ENCODE measurements around the gene GRID2. TPM values are rescaled to one million over a fixed set of nuclear protein-coding genes. Genes with fewer than 3 reads are reported as not detected.

Gene GRID2
- total RNA-seq, 6 experiments from 2014 or later: not detected

- Histone ChIP-seq H3K27me3 (no peaks in the 10 kb centered on the region), H3K27ac (no peak overlapping the region), H3K9me3 (no peaks in the 10 kb centered on the region), H3K4me3 (no peak overlapping the region), H3K4me1 (peaks cover 0 to 6% (median 3%) of the 10 kb centered on the region in 4 donors), H3K36me3 (no peaks in the 10 kb centered on the region)
- 78% methylated on average over 1 of the region's 1 CpG for WGBS (ENCODE audit: insufficient coverage, low coverage, low lambda C conversion rate, missing lambda C conversion rate)
- TF ChIP-seq CTCF (IDR thresholded peaks at IDR 0.05) (no peak), POLR2A (IDR thresholded peaks at IDR 0.05) (no peak)
- ATAC-seq (no peak), DNase-seq (no peak)
- intact Hi-C loops (cut with DNase I): no loop called here
These were observed 726.0 kb downstream of the GRID2 start for GRCh38 chr4:93029769-93030168.

- Histone ChIP-seq H3K4me3 (no peak overlapping the region), H3K4me1 (peaks cover 0 to 6% (median 3%) of the 10 kb centered on the region in 4 donors), H3K36me3 (no peaks in the 10 kb centered on the region), H3K27ac (no peak overlapping the region), H3K9me3 (no peaks in the 10 kb centered on the region), H3K27me3 (no peaks in the 10 kb centered on the region)
- 76% methylated on average over 3 of the region's 3 CpGs for WGBS (ENCODE audit: insufficient coverage, low coverage, low lambda C conversion rate, missing lambda C conversion rate)
- DNase-seq (no peak), ATAC-seq (no peak)
- intact Hi-C loops (cut with DNase I): no loop called here
- TF ChIP-seq CTCF (IDR thresholded peaks at IDR 0.05): no peak
These were observed 726.9 kb downstream of the GRID2 start for GRCh38 chr4:93030670-93031069.

- 38% methylated on average over 2 of the region's 2 CpGs for WGBS (ENCODE audit: insufficient coverage, low coverage, low lambda C conversion rate, missing lambda C conversion rate)
- no peaks in the 10 kb centered on the region for H3K36me3 ChIP-seq
- H3K4me1 ChIP-seq: peaks cover 0 to 6% (median 3%) of the 10 kb centered on the region in 4 donors
- no peaks in the 10 kb centered on the region for H3K9me3 ChIP-seq
- intact Hi-C loops (cut with DNase I): no loop called here
- no peak overlapping the region for H3K4me3 ChIP-seq
- DNase-seq: no peak
- TF ChIP-seq POLR2A (IDR thresholded peaks at IDR 0.05) (no peak), CTCF (IDR thresholded peaks at IDR 0.05) (no peak)
- no peaks in the 10 kb centered on the region for H3K27me3 ChIP-seq
- ATAC-seq: peak; percentile 83 to 95 (median 88)
- H3K27ac ChIP-seq: no peak overlapping the region
These were observed 727.8 kb downstream of the GRID2 start for GRCh38 chr4:93031431-93032098.

- TF ChIP-seq CTCF (IDR thresholded peaks at IDR 0.05) (no peak), POLR2A (IDR thresholded peaks at IDR 0.05) (no peak)
- no peak overlapping the region for H3K4me3 ChIP-seq
- H3K9me3 ChIP-seq: no peaks in the 10 kb centered on the region
- H3K27ac ChIP-seq: no peak overlapping the region
- H3K36me3 ChIP-seq: no peaks in the 10 kb centered on the region
- intact Hi-C loops (cut with DNase I): no loop called here
- no peak for ATAC-seq
- no peak for DNase-seq
- no peaks in the 10 kb centered on the region for H3K27me3 ChIP-seq
- H3K4me1 ChIP-seq: no peaks in the 10 kb centered on the region
These were observed 739.0 kb downstream of the GRID2 start for GRCh38 chr4:93042746-93043145.

- Histone ChIP-seq H3K9me3 (no peaks in the 10 kb centered on the region), H3K27ac (no peak overlapping the region), H3K4me3 (no peak overlapping the region), H3K4me1 (no peaks in the 10 kb centered on the region), H3K27me3 (no peaks in the 10 kb centered on the region), H3K36me3 (no peaks in the 10 kb centered on the region)
- intact Hi-C loops (cut with DNase I): no loop called here
- ATAC-seq (no peak), DNase-seq (no peak)
- no peak for TF ChIP-seq POLR2A (IDR thresholded peaks at IDR 0.05)
- TF ChIP-seq CTCF (IDR thresholded peaks at IDR 0.05): no peak
- WGBS (ENCODE audit: insufficient coverage, low coverage, low lambda C conversion rate, missing lambda C conversion rate): 83% methylated on average over 6 of the region's 6 CpGs
These were observed 749.4 kb downstream of the GRID2 start for GRCh38 chr4:93053140-93053539.
